NOMO-1 treated with DMSO at 0.1 percent for 48 hours (cell line): Measurements from ENCODE around the gene TEAD1.
"Not testable (repeated sequence)": the region's sequence is repeated elsewhere in the genome, so short reads cannot be mapped to it uniquely, and the experiment has no call there.

Experiments
- DNase-seq: peaks from one replicate; lab custom pipeline; 2025; ENCODE audit not compliant: unreplicated experiment; lab: John Stamatoyannopoulos, UW

The TEAD1 gene

GRCh38 chr11:12733091-12733490 is 58.9 kb downstream of the TEAD1 start:
- DNase-seq = no peak

GRCh38 chr11:12734625-12735024 is 60.4 kb downstream of the TEAD1 start:
- DNase-seq = no peak

GRCh38 chr11:12735262-12735661 is 61.0 kb downstream of the TEAD1 start:
- no peak for DNase-seq

- DNase-seq = no peak
These were observed 62.8 kb downstream of the TEAD1 start for GRCh38 chr11:12737024-12737423.

- no peak for DNase-seq
These were observed 67.5 kb downstream of the TEAD1 start for GRCh38 chr11:12741671-12742216.

- no peak for DNase-seq
These were observed 69.7 kb downstream of the TEAD1 start for GRCh38 chr11:12743834-12744449.

- DNase-seq = no peak
These were observed 70.7 kb downstream of the TEAD1 start for GRCh38 chr11:12744826-12745502.

GRCh38 chr11:12745787-12746186 is 71.6 kb downstream of the TEAD1 start:
- DNase-seq = no peak

GRCh38 chr11:12746593-12747097 is 72.4 kb downstream of the TEAD1 start:
- DNase-seq = no peak

GRCh38 chr11:12748561-12748960 is 74.3 kb downstream of the TEAD1 start:
- DNase-seq = no peak

GRCh38 chr11:12749442-12749841 is 75.2 kb downstream of the TEAD1 start:
- DNase-seq = no peak

GRCh38 chr11:12750181-12750580 is 76.0 kb downstream of the TEAD1 start:
- no peak for DNase-seq

- no peak for DNase-seq
These were observed 78.8 kb downstream of the TEAD1 start for GRCh38 chr11:12752868-12753524.

- DNase-seq = no peak
These were observed 79.8 kb downstream of the TEAD1 start for GRCh38 chr11:12754021-12754420.

- DNase-seq = no peak
These were observed 80.5 kb downstream of the TEAD1 start for GRCh38 chr11:12754582-12755234.

GRCh38 chr11:12755510-12756453 is 81.6 kb downstream of the TEAD1 start:
- no peak for DNase-seq

- DNase-seq = no peak
These were observed 82.2 kb downstream of the TEAD1 start for GRCh38 chr11:12756454-12756806.

GRCh38 chr11:12756867-12757266 is 82.6 kb downstream of the TEAD1 start:
- no peak for DNase-seq

GRCh38 chr11:12757416-12757815 is 83.2 kb downstream of the TEAD1 start:
- no peak for DNase-seq

GRCh38 chr11:12758117-12758516 is 83.9 kb downstream of the TEAD1 start:
- not testable (repeated sequence) for DNase-seq
